ENCODE results near the gene STK33.

Gene STK33

GRCh38 chr11:8375932-8376331 is 218.1 kb downstream of the STK33 start:
- H3K4me3 Mint-ChIP-seq, result no peak overlapping the region
- peaks cover 6% of the 10 kb centered on the region for H3K36me3 Mint-ChIP-seq (ENCODE audit: low read depth)
- H3K27me3 Mint-ChIP-seq (ENCODE audit: low read depth), result peaks cover 5% of the 10 kb centered on the region
- H3K4me1 Mint-ChIP-seq, result no peaks in the 10 kb centered on the region
- no peak overlapping the region for H3K27ac Mint-ChIP-seq
- TF ChIP-seq CTCF (IDR thresholded peaks at IDR 0.05; ENCODE audit: unreplicated experiment in 3 of 3), result no peak
- peaks cover 4% of the 10 kb centered on the region for H3K9me3 Mint-ChIP-seq

GRCh38 chr11:8375460-8375859 is 218.6 kb downstream of the STK33 start:
- Mint-ChIP-seq H3K27me3 (ENCODE audit: low read depth) (peaks cover 5% of the 10 kb centered on the region), H3K4me1 (no peaks in the 10 kb centered on the region), H3K9me3 (peaks cover 4% of the 10 kb centered on the region), H3K27ac (no peak overlapping the region), H3K36me3 (ENCODE audit: low read depth) (peaks cover 6% of the 10 kb centered on the region), H3K4me3 (no peak overlapping the region)
- no peak for TF ChIP-seq CTCF (IDR thresholded peaks at IDR 0.05; ENCODE audit: unreplicated experiment in 3 of 3)

GRCh38 chr11:8374716-8375115 is 219.3 kb downstream of the STK33 start:
- H3K4me1 Mint-ChIP-seq, result no peaks in the 10 kb centered on the region
- H3K36me3 Mint-ChIP-seq (ENCODE audit: low read depth), result peaks cover 5% of the 10 kb centered on the region
- H3K9me3 Mint-ChIP-seq, result peaks cover 3% of the 10 kb centered on the region
- peaks cover 5% of the 10 kb centered on the region for H3K27me3 Mint-ChIP-seq (ENCODE audit: low read depth)
- H3K27ac Mint-ChIP-seq, result no peak overlapping the region
- no peak for TF ChIP-seq CTCF (IDR thresholded peaks at IDR 0.05; ENCODE audit: unreplicated experiment in 3 of 3)
- no peak overlapping the region for H3K4me3 Mint-ChIP-seq

- peaks cover 5% of the 10 kb centered on the region for H3K27me3 Mint-ChIP-seq (ENCODE audit: low read depth)
- TF ChIP-seq CTCF (IDR thresholded peaks at IDR 0.05; ENCODE audit: unreplicated experiment in 3 of 3), result no peak
- H3K9me3 Mint-ChIP-seq, result peaks cover 2% of the 10 kb centered on the region
- H3K4me1 Mint-ChIP-seq, result no peaks in the 10 kb centered on the region
- H3K27ac Mint-ChIP-seq, result no peak overlapping the region
- no peak overlapping the region for H3K4me3 Mint-ChIP-seq
- peaks cover 3% of the 10 kb centered on the region for H3K36me3 Mint-ChIP-seq (ENCODE audit: low read depth)
Measured at GRCh38 chr11:8373519-8374432, 220.3 kb downstream of the STK33 start.

- TF ChIP-seq CTCF (IDR thresholded peaks at IDR 0.05; ENCODE audit: unreplicated experiment in 3 of 3), result no peak
- no peaks in the 10 kb centered on the region for H3K4me1 Mint-ChIP-seq
- no peak overlapping the region for H3K4me3 Mint-ChIP-seq
- peaks cover under 1% of the 10 kb centered on the region for H3K36me3 Mint-ChIP-seq (ENCODE audit: low read depth)
- no peaks in the 10 kb centered on the region for H3K9me3 Mint-ChIP-seq
- peaks cover 5% of the 10 kb centered on the region for H3K27me3 Mint-ChIP-seq (ENCODE audit: low read depth)
- H3K27ac Mint-ChIP-seq, result no peak overlapping the region
Measured at GRCh38 chr11:8372641-8373381, 221.2 kb downstream of the STK33 start.
